Hepatocyte (in vitro differentiated cells): ENCODE data around the gene SPEG. TPM values are rescaled to one million over a fixed set of nuclear protein-coding genes. Genes with fewer than 3 reads are reported as not detected.

Experiments
- DNase-seq: peaks from one replicate; pipeline ENCODE4 v3.0.0-alpha.2; 2016; ENCODE audit warnings: low spot score
- H2AFZ ChIP-seq: fragments of 200-600 bp; sonication (generic); 2 replicates; pipeline ENCODE4 v1.6.0; 2016; ENCODE audit warnings: antibody characterized with exemption, mild to moderate bottlenecking
- H3K27ac ChIP-seq: fragments of 200-600 bp; sonication (generic); 2 replicates; pipeline ENCODE4 v1.5.1; 2016; ENCODE audit warnings: mild to moderate bottlenecking
- H3K27me3 ChIP-seq: fragments of 200-600 bp; sonication (generic); 2 replicates; pipeline ENCODE4 v1.6.1; 2016
- H3K36me3 ChIP-seq: fragments of 200-600 bp; sonication (generic); replicated peaks from 2 replicates; pipeline ENCODE4 v1.5.1; 2016; ENCODE audit warnings: low read depth; ENCODE audit not compliant: insufficient read depth
- H3K4me1 ChIP-seq: fragments of 200-600 bp; sonication (generic); 2 replicates; pipeline ENCODE4 v1.5.1; 2016; ENCODE audit warnings: mild to moderate bottlenecking, moderate library complexity; ENCODE audit not compliant: insufficient read depth
- H3K4me2 ChIP-seq: fragments of 200-600 bp; sonication (generic); 2 replicates; pipeline ENCODE4 v1.6.0; 2016
- H3K4me3 ChIP-seq: fragments of 200-600 bp; sonication (generic); 2 replicates; pipeline ENCODE4 v1.5.1; 2016; ENCODE audit warnings: mild to moderate bottlenecking
- H3K79me2 ChIP-seq: fragments of 200-600 bp; sonication (generic); 2 replicates; pipeline ENCODE4 v1.6.0; 2017; ENCODE audit warnings: mild to moderate bottlenecking
- H3K9me2 ChIP-seq: fragments of 200-600 bp; sonication (generic); replicated peaks from 2 replicates; pipeline ENCODE4 v1.6.0; 2017; ENCODE audit warnings: mild to moderate bottlenecking; ENCODE audit not compliant: insufficient read depth
- H3K9me3 ChIP-seq: fragments of 200-600 bp; sonication (generic); 2 replicates; pipeline ENCODE4 v1.5.1; 2016; ENCODE audit warnings: low read depth, mild to moderate bottlenecking
- H4K20me1 ChIP-seq: fragments of 200-600 bp; sonication (generic); 2 replicates; pipeline ENCODE4 v1.6.0; 2016; ENCODE audit warnings: mild to moderate bottlenecking; ENCODE audit not compliant: insufficient read depth, poor library complexity, severe bottlenecking
- CTCF ChIP-seq: fragments of 200-600 bp; sonication (generic); IDR thresholded peaks from 2 replicates; pipeline ENCODE4 v1.5.1; 2016; ENCODE audit warnings: antibody characterized with exemption, mild to moderate bottlenecking; ENCODE audit not compliant: poor library complexity
- EZH2 ChIP-seq: fragments of 200-600 bp; sonication (generic); IDR thresholded peaks from 2 replicates; pipeline ENCODE4 v1.6.1; 2016; ENCODE audit warnings: antibody characterized with exemption, mild to moderate bottlenecking, borderline replicate concordance
- EZH2phosphoT487 ChIP-seq: fragments of 200-600 bp; sonication (generic); IDR thresholded peaks from one replicate; pipeline ENCODE4 v1.6.1; 2018; ENCODE audit warnings: antibody characterized with exemption, mild to moderate bottlenecking, low read depth, moderate library complexity; ENCODE audit not compliant: unreplicated experiment, severe bottlenecking
- WGBS: methylation state at CpG from one replicate; pipeline ENCODE4 v1.1.6; 2016; ENCODE audit warnings: low lambda C conversion rate; ENCODE audit errors: missing lambda C conversion rate; 5-methylcytosine and 5-hydroxymethylcytosine counted together
- polyA plus RNA-seq: library from polyadenylated mRNA; unstranded; fragments of >200 nt; fragmentation: Nextera tagmentation; extraction: Ambion mirVana; gene quantifications from 2 replicates; pipeline ENCODE4 v1.2.1, GENCODE V29; 2016
- total RNA-seq: library from RNA; depleted of rRNA; stranded (reverse); fragments of >200 nt; gene quantifications from 2 replicates; pipeline ENCODE4 v1.2.3, GENCODE V29; 2014

Gene SPEG
- total and polyA plus RNA-seq, 2 experiments from 2014 or later, result 21.6 to 40.0 TPM

- no peak for DNase-seq
- peaks cover 33% of the 10 kb centered on the region for H3K4me1 ChIP-seq
- no peak overlapping the region for H3K27ac ChIP-seq
- no peak overlapping the region for H3K4me3 ChIP-seq
- H3K36me3 ChIP-seq, result no peaks in the 10 kb centered on the region
- peak overlapping the region; percentile 90 for H3K4me2 ChIP-seq
- no peaks in the 10 kb centered on the region for H4K20me1 ChIP-seq
- no peaks in the 10 kb centered on the region for H3K9me2 ChIP-seq
- H2AFZ ChIP-seq, result no peak overlapping the region
- no peaks in the 10 kb centered on the region for H3K79me2 ChIP-seq
- no peaks in the 10 kb centered on the region for H3K9me3 ChIP-seq
- 41% methylated on average over 12 of the region's 22 CpGs for WGBS
- TF ChIP-seq EZH2, result no peak
- no peak for TF ChIP-seq EZH2phosphoT487
- H3K27me3 ChIP-seq, result peaks cover 38% of the 10 kb centered on the region
Observed at GRCh38 chr2:219510512-219511135, 76.0 kb downstream of the SPEG start.

- Histone ChIP-seq H3K9me2 (no peaks in the 10 kb centered on the region), H4K20me1 (no peaks in the 10 kb centered on the region), H3K79me2 (no peaks in the 10 kb centered on the region), H3K36me3 (no peaks in the 10 kb centered on the region), H3K4me2 (no peak overlapping the region), H3K9me3 (no peaks in the 10 kb centered on the region), H3K4me3 (no peak overlapping the region), H3K27me3 (peaks cover 49% of the 10 kb centered on the region), H3K4me1 (peaks cover 33% of the 10 kb centered on the region), H3K27ac (no peak overlapping the region), H2AFZ (no peak overlapping the region)
- no peak for DNase-seq
- WGBS, result 52% methylated on average over 9 of the region's 15 CpGs
- TF ChIP-seq CTCF (no peak), EZH2 (no peak), EZH2phosphoT487 (no peak)
Observed at GRCh38 chr2:219511547-219512325, 77.1 kb downstream of the SPEG start.

- Histone ChIP-seq H2AFZ (no peak overlapping the region), H3K27ac (no peak overlapping the region), H3K9me3 (no peaks in the 10 kb centered on the region), H3K4me3 (no peak overlapping the region), H3K9me2 (no peaks in the 10 kb centered on the region), H3K4me2 (no peak overlapping the region), H3K79me2 (no peaks in the 10 kb centered on the region), H3K27me3 (peaks cover 51% of the 10 kb centered on the region), H4K20me1 (no peaks in the 10 kb centered on the region), H3K36me3 (no peaks in the 10 kb centered on the region), H3K4me1 (peaks cover 33% of the 10 kb centered on the region)
- 46% methylated on average over 6 of the region's 16 CpGs for WGBS
- no peak for DNase-seq
- TF ChIP-seq EZH2phosphoT487, result no peak
- no peak for TF ChIP-seq EZH2
- TF ChIP-seq CTCF, result no peak
Observed at GRCh38 chr2:219512524-219513216, 78.0 kb downstream of the SPEG start.

- no peaks in the 10 kb centered on the region for H3K79me2 ChIP-seq
- no peak overlapping the region for H3K4me3 ChIP-seq
- 18% methylated on average over 4 of the region's 4 CpGs for WGBS
- H3K36me3 ChIP-seq, result no peaks in the 10 kb centered on the region
- TF ChIP-seq EZH2phosphoT487 (no peak), EZH2 (no peak), CTCF (no peak)
- no peaks in the 10 kb centered on the region for H4K20me1 ChIP-seq
- no peak overlapping the region for H2AFZ ChIP-seq
- H3K9me2 ChIP-seq, result no peaks in the 10 kb centered on the region
- H3K27me3 ChIP-seq, result peaks cover 56% of the 10 kb centered on the region
- no peak overlapping the region for H3K27ac ChIP-seq
- H3K4me2 ChIP-seq, result peak overlapping the region; percentile 67
- H3K4me1 ChIP-seq, result peaks cover 32% of the 10 kb centered on the region
- no peaks in the 10 kb centered on the region for H3K9me3 ChIP-seq
- no peak for DNase-seq
Observed at GRCh38 chr2:219513787-219514186, 79.1 kb downstream of the SPEG start.
